Testis (tissue), 3 donors: Measurements from ENCODE around the gene TGFB1I1. TPM values are rescaled to one million over a fixed set of nuclear protein-coding genes. Genes with fewer than 3 reads are reported as not detected.
A peak's percentile ranks its signal among the peaks of the same experiment; 100 is the strongest.

Experiments
- DNase-seq: peaks from one replicate; pipeline ENCODE4 v3.0.0-alpha.2; 2019
- H3K27ac ChIP-seq, 2 donors: fragments of 200-600 bp; sonication (generic); one replicate each; pipeline ENCODE4 v1.5.1; 2019
- H3K27me3 ChIP-seq: fragments of 200-600 bp; sonication (generic); one replicate; pipeline ENCODE4 v1.5.1; 2019
- H3K36me3 ChIP-seq: fragments of 200-600 bp; sonication (generic); one replicate; pipeline ENCODE4 v1.5.1; 2017; ENCODE audit warnings: low read depth; ENCODE audit errors: missing control alignments
- H3K4me1 ChIP-seq: fragments of 200-600 bp; sonication (generic); one replicate; pipeline ENCODE4 v1.5.1; 2019
- H3K4me3 ChIP-seq, 2 donors: fragments of 200-600 bp; sonication (generic); one replicate each; pipeline ENCODE4 v1.5.1; 2017 to 2019
- H3K9me3 ChIP-seq: fragments of 200-600 bp; sonication (generic); one replicate; pipeline ENCODE4 v1.5.1; 2017
- CTCF ChIP-seq, 3 experiments: fragments of 450-650 bp in 2 of 3; fragments of 200-600 bp in 1 of 3; sonication (generic) in 1 of 3; IDR thresholded peaks; one replicate each; pipeline ENCODE4 v1.5.1; 2016 to 2019; ENCODE audit warnings: antibody characterized with exemption in 3 of 3, mild to moderate bottlenecking in 2 of 3, moderate library complexity in 1 of 3
- POLR2A ChIP-seq: fragments of 450-650 bp; IDR thresholded peaks from one replicate; pipeline ENCODE4 v1.6.1; 2017; ENCODE audit warnings: antibody characterized with exemption, mild to moderate bottlenecking, moderate library complexity
- WGBS, 2 donors: methylation state at CpG; one replicate each; pipeline ENCODE4 v1.1.5; 2018; 5-methylcytosine and 5-hydroxymethylcytosine counted together
- intact Hi-C: fragments of 100-400 bp; cut with DNase I; formaldehyde crosslinking; loops from one replicate; pipeline ENCODE4 v1.15.1; 2023; ENCODE audit warnings: low total_unique reads
- polyA plus RNA-seq: library from polyadenylated mRNA; stranded (reverse); fragments of 350-450 nt; fragmentation: Illumina TruSeq; extraction: RNeasy Lipid Tissue Mini Kit (QIAGEN cat#74804); gene quantifications from one replicate; pipeline ENCODE4 v1.2.3, GENCODE V29; 2014; ENCODE audit warnings: low read depth, low replicate concordance; ENCODE audit not compliant: insufficient read depth
- total RNA-seq, 2 donors: library from RNA; depleted of rRNA; stranded (reverse); fragments of >200 nt; gene quantifications; one replicate each; pipeline ENCODE4 v1.2.3, GENCODE V29; 2016

The TGFB1I1 gene
- total and polyA plus RNA-seq, 3 donors from 2014 or later, result 13.6 to 31.7 (median 28.4) TPM

DNA sequence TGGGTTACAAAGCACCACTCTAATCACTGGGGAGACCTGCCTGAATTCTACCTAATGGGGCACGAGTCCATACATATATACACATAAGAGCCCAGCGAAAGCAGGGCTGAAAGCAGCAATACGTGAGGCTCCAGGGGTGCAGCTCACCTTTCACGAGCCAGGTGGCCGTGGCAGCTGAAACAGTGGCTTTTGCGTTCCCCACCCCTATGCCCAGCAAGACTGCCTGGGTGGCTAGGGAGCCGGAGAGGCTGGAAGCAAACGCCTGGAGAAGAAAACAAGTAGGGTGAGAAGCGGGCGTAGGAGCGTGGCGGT, 35.6 kb downstream of the TGFB1I1 start:
- intact Hi-C loops, result no loop called here
- H3K36me3 ChIP-seq, result no peaks in the 10 kb centered on the region
- peaks cover 23% of the 10 kb centered on the region for H3K4me1 ChIP-seq
- peak overlapping the region; percentile 94 for H3K27ac ChIP-seq
- H3K4me3 ChIP-seq, result peak overlapping the region; percentile 100
- no peak for DNase-seq
- no peak for TF ChIP-seq POLR2A
- TF ChIP-seq CTCF (IDR thresholded peaks at IDR 0.05), result no peak
- no peaks in the 10 kb centered on the region for H3K9me3 ChIP-seq
- H3K27me3 ChIP-seq, result no peaks in the 10 kb centered on the region
- 0 to 1% methylated on average over 8 to 12 of the region's 12 CpGs for WGBS, 2 donors

GRCh38 chr16:31507929-31508705, 36.2 kb downstream of the TGFB1I1 start, which contains the start of gene RUSF1:
Gene RUSF1 (minus strand): TSS chr16:31508391. CDS start chr16:31508373, 18 bp downstream.
- H3K4me3 ChIP-seq, result peak within 1 kb of the TSS; percentile 100
- H3K9me3 ChIP-seq, result no peaks in the 10 kb centered on the region
- intact Hi-C loops, result no loop called here
- H3K27ac ChIP-seq, result peak within 1 kb of the TSS; percentile 94
- 0% methylated on average over 16 to 47 of the region's 65 CpGs for WGBS, 2 donors
- H3K27me3 ChIP-seq, result no peaks in the 10 kb centered on the region
- peaks cover 23% of the 10 kb centered on the region for H3K4me1 ChIP-seq
- H3K36me3 ChIP-seq, result no peaks in the 10 kb centered on the region
- peak; percentile 96 for DNase-seq
- TF ChIP-seq CTCF (IDR thresholded peaks at IDR 0.05) (no peak), POLR2A (peak; percentile 45)

DNA sequence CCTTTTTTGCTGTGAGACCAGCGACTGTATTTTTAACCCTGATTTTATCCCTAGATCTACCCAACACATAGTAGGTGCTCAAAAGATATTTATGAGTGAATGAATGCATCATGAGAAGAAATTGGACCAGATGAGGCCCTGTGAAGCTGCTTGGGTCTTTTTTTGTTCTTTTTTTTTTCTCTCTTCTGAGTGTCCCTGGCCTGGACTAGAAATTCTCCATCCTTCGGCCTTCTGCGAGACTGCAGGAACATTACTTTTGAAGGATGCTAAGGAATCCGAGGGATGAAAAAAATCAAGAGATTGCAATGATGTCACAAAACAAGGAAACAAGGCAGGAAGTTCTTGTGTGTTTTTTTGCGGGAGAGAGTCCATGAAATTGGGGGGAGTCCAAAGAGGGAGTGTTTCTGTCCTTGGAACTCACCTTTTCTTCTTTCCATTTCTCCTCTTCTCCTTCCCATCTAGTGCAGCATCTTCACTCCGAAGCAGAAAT, 36.8 kb downstream of the TGFB1I1 start:
- Histone ChIP-seq H3K4me3 (peak overlapping the region; percentile 100), H3K27ac (peak overlapping the region; percentile 94), H3K36me3 (no peaks in the 10 kb centered on the region), H3K9me3 (no peaks in the 10 kb centered on the region), H3K4me1 (peaks cover 23% of the 10 kb centered on the region), H3K27me3 (no peaks in the 10 kb centered on the region)
- 3 to 7% methylated on average over 6 of the region's 6 CpGs for WGBS, 2 donors
- intact Hi-C loops, result no loop called here
- no peak for DNase-seq
- TF ChIP-seq POLR2A (no peak), CTCF (IDR thresholded peaks at IDR 0.05) (no peak)

GRCh38 chr16:31513126-31513525, 41.2 kb downstream of the TGFB1I1 start:
- H3K4me1 ChIP-seq, result peaks cover 9% of the 10 kb centered on the region
- H3K36me3 ChIP-seq, result no peaks in the 10 kb centered on the region
- no peak for DNase-seq
- no peaks in the 10 kb centered on the region for H3K27me3 ChIP-seq
- no peak overlapping the region for H3K4me3 ChIP-seq
- no peak for TF ChIP-seq POLR2A
- no peak for TF ChIP-seq CTCF (IDR thresholded peaks at IDR 0.05)
- intact Hi-C loops, result no loop called here
- 75 to 93% methylated on average over 6 of the region's 6 CpGs for WGBS, 2 donors
- H3K27ac ChIP-seq, result no peak overlapping the region
- no peaks in the 10 kb centered on the region for H3K9me3 ChIP-seq

GRCh38 chr16:31513884-31514283, 41.9 kb downstream of the TGFB1I1 start:
- H3K36me3 ChIP-seq, result no peaks in the 10 kb centered on the region
- peaks cover 9% of the 10 kb centered on the region for H3K4me1 ChIP-seq
- DNase-seq, result no peak
- TF ChIP-seq POLR2A (no peak), CTCF (IDR thresholded peaks at IDR 0.05) (no peak)
- H3K27ac ChIP-seq, result no peak overlapping the region
- H3K27me3 ChIP-seq, result no peaks in the 10 kb centered on the region
- H3K4me3 ChIP-seq, result no peak overlapping the region
- H3K9me3 ChIP-seq, result no peaks in the 10 kb centered on the region
- intact Hi-C loops, result no loop called here
